GM21390 (cell line): ENCODE results near the gene LDLRAD1.
"Not testable (repeated sequence)": the region's sequence is repeated elsewhere in the genome, so short reads cannot be mapped to it uniquely, and the experiment has no call there.

ENCODE experiments used
- ATAC-seq: cut with Tn5 transposase; IDR thresholded peaks from one replicate; pipeline ENCODE4 v1.9.1; 2021; ENCODE audit not compliant: unreplicated experiment

Gene LDLRAD1

GRCh38 chr1:54018635-54019034, 649 bp upstream of the LDLRAD1 start:
- no peak for ATAC-seq

GRCh38 chr1:54016343-54017282, 1.4 kb downstream of the LDLRAD1 start:
- ATAC-seq = no peak

- no peak for ATAC-seq
Observed at GRCh38 chr1:54014009-54014629, 3.9 kb downstream of the LDLRAD1 start.

- no peak for ATAC-seq
Observed at GRCh38 chr1:54013393-54014008, 4.5 kb downstream of the LDLRAD1 start.

- ATAC-seq = no peak
Observed at GRCh38 chr1:54012863-54013262, 5.1 kb downstream of the LDLRAD1 start.

- no peak for ATAC-seq
Observed at GRCh38 chr1:54012008-54012325, 6.0 kb downstream of the LDLRAD1 start.

- no peak for ATAC-seq
Observed at GRCh38 chr1:54011316-54012007, 6.5 kb downstream of the LDLRAD1 start.

- ATAC-seq = no peak
Observed at GRCh38 chr1:54010415-54011117, 7.4 kb downstream of the LDLRAD1 start.

- ATAC-seq = no peak
Observed at GRCh38 chr1:54009406-54009805, 8.6 kb downstream of the LDLRAD1 start.

GRCh38 chr1:54008876-54009275, 9.1 kb downstream of the LDLRAD1 start:
- no peak for ATAC-seq

GRCh38 chr1:54007613-54008012, 10.4 kb downstream of the LDLRAD1 start:
- ATAC-seq = no peak

GRCh38 chr1:54006508-54006907, 11.5 kb downstream of the LDLRAD1 start:
- no peak for ATAC-seq

GRCh38 chr1:54004481-54005049, 13.4 kb downstream of the LDLRAD1 start:
- no peak for ATAC-seq

GRCh38 chr1:54003750-54004480, 14.1 kb downstream of the LDLRAD1 start:
- not testable (repeated sequence) for ATAC-seq

GRCh38 chr1:54003249-54003646, 14.7 kb downstream of the LDLRAD1 start:
- ATAC-seq = no peak

GRCh38 chr1:54002544-54003248, 15.3 kb downstream of the LDLRAD1 start:
- no peak for ATAC-seq

- ATAC-seq = no peak
Observed at GRCh38 chr1:54001591-54001990, 16.4 kb downstream of the LDLRAD1 start.

GRCh38 chr1:53999920-54000319, 18.1 kb downstream of the LDLRAD1 start:
- ATAC-seq = no peak

- ATAC-seq = no peak
Observed at GRCh38 chr1:53998223-53998622, 19.8 kb downstream of the LDLRAD1 start.
